GM21529 (cell line): ENCODE data around the gene AGPAT1.
A peak's percentile ranks its signal among the peaks of the same experiment; 100 is the strongest.
"Not testable (repeated sequence)": the region's sequence is repeated elsewhere in the genome, so short reads cannot be mapped to it uniquely, and the experiment has no call there.

Experiments
- ATAC-seq: cut with Tn5 transposase; IDR thresholded peaks from one replicate; pipeline ENCODE4 v1.9.1; 2021; ENCODE audit not compliant: unreplicated experiment

Gene AGPAT1

GRCh38 chr6:32151181-32151862 is 24.6 kb downstream of the AGPAT1 start:
- no peak for ATAC-seq

- ATAC-seq, result no peak
Observed at GRCh38 chr6:32149932-32150870, 25.7 kb downstream of the AGPAT1 start.

DNA sequence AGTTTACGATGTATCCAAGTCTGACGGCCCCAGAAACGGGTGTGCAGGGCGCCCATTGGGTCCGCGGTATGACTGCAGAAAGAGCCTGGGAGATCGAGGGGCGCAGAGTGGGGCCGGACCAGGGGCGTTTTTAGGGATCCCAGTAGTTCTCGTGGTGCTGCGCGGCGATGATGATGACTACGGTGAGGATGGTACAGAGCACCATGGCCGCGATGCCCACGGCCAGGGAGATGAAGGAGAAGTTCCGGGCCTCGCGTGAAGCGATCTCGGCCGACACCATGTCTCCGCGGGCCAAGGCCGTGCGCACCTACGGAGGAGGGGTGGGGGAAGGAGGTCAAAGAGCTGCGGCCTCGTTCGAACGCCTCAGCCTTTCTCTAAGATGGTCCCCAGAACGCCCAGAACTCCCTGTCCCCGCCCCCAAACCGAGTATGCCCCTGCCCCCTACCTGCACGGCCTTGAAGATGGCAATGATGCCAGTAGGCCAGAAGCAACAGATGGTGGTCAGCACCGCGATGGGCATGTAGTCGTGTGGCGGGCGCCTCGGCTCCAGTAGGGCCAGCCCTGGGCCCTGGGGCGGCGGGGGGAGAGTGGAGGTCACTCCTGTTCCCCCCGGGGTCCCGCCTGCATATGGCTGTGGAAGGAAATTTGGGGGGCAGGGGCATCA is 26.7 kb downstream of the AGPAT1 start:
- ATAC-seq, result no peak

- ATAC-seq, result no peak
Observed at GRCh38 chr6:32148289-32149091, 27.4 kb downstream of the AGPAT1 start.

GRCh38 chr6:32147401-32148132 is 28.3 kb downstream of the AGPAT1 start:
- ATAC-seq, result no peak

GRCh38 chr6:32146687-32147086 is 29.2 kb downstream of the AGPAT1 start:
- no peak for ATAC-seq

GRCh38 chr6:32146287-32146686 is 29.6 kb downstream of the AGPAT1 start:
- no peak for ATAC-seq

DNA sequence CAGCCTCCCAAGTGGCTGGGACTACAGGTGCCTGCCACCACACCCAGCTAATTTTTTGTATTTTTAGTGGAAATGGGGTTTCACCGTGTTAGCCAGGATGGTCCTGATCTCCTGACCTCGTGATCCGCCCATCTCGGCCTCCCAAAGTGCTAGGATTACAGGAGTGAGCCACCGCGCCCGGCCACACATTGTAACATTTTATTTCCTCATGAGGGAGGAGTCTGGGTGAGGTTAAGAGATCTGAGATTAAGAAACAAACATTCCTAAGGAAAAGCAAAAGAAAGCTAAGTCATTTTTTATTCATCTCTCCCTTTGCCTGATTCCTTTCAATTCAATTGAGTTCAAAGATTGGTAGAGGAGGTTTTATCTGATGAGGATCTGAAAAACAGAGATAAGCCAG is 31.6 kb downstream of the AGPAT1 start:
- ATAC-seq, result not testable (repeated sequence)

DNA sequence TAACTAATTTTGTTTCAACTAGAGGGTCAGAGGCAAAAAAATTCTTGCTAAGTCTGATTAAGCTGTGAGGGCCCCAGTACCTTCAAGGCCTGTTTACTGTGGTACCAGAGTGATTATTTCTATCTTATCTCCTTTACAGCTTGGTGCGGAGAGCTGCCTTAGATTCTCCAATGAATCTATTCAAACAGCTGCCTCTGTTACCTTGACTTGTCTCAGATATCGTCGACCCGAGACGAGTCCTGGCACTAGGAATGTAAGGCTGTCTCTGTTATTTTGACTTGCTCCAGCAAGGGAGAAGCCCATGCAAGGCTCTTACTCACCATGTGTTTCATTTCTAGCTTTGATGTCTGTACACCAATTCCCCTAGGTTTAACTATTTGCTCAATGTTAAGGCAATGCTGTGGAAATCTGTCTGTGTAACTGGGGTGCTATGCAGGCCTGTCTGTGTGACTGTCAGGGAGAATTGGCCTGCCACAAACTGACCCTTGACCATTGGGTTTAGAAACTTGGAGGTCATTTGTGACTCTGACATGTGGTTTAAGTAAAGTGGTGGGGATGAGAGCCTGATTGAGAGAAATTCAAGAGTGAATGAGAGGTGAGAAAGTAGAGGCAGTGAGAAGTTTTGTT is 35.4 kb downstream of the AGPAT1 start:
- no peak for ATAC-seq

GRCh38 chr6:32139590-32139989 is 36.3 kb downstream of the AGPAT1 start:
- no peak for ATAC-seq

- no peak for ATAC-seq
Observed at GRCh38 chr6:32137454-32137853, 38.4 kb downstream of the AGPAT1 start.

DNA sequence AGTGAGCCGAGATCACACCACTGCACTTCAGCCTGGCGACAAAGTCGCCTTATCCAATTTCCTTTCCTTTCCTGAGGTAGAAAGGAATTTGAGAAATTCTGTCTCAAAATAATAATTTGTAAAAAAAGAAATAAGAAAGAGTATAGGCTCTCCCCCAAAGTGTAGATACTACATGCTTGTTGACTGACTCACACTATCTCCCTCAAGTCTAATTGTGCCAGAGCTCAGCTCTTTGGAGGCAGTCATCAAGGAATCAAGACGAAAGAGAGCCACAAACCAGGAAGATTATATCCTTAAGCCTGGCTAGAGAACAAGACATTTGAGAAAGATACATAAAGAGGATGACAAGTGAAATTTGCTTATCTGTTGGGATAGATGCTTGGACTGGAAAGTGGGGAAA is 42.1 kb downstream of the AGPAT1 start:
- ATAC-seq, result no peak

DNA sequence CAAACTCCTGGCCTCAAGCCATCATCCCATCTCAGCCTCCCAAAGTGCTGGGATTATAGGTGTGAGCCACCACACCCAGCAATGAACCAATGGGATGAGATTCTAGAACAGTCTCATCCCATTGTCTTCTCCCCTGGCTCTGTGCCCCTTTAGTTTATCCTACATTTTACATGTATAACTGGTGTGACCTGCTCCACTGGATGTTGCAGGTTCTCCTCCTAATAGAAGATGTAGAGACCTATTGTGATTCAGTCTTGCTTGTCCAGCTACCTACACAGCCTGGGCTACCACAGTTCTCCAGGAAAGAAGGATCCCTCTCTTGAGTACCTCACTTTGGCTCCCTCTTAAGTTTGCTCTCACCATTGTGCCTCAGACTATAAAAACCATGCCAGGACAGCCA is 43.8 kb downstream of the AGPAT1 start:
- no peak for ATAC-seq

DNA sequence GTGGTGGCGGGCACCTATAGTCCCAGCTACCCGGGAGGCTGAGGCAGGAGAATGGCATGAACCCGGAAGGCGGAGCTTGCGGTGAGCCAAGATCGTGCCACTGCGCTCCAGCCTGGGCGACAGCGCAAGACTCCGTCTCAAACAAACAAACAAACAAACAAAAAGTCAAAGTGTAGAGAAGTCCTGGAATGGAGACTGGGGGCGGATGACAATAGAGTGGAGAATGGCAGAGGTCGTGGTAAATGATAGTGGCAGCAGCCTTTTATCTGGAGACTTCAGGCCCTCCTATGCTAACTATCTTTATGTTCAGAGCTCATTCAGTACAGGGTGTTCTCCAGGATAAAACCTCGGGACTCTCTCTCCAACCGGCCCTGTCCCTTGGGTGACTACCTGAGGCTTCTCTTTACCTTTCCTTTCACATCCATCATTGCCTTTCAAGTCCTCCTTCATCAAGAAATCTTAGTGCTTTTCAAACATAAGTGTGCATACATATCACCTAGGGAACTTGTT is 44.4 kb downstream of the AGPAT1 start:
- no peak for ATAC-seq

- peak; percentile 6 for ATAC-seq
Observed at GRCh38 chr6:32129297-32130088, 46.4 kb downstream of the AGPAT1 start.

- ATAC-seq, result no peak
Observed at GRCh38 chr6:32128751-32129296, 47.1 kb downstream of the AGPAT1 start.

DNA sequence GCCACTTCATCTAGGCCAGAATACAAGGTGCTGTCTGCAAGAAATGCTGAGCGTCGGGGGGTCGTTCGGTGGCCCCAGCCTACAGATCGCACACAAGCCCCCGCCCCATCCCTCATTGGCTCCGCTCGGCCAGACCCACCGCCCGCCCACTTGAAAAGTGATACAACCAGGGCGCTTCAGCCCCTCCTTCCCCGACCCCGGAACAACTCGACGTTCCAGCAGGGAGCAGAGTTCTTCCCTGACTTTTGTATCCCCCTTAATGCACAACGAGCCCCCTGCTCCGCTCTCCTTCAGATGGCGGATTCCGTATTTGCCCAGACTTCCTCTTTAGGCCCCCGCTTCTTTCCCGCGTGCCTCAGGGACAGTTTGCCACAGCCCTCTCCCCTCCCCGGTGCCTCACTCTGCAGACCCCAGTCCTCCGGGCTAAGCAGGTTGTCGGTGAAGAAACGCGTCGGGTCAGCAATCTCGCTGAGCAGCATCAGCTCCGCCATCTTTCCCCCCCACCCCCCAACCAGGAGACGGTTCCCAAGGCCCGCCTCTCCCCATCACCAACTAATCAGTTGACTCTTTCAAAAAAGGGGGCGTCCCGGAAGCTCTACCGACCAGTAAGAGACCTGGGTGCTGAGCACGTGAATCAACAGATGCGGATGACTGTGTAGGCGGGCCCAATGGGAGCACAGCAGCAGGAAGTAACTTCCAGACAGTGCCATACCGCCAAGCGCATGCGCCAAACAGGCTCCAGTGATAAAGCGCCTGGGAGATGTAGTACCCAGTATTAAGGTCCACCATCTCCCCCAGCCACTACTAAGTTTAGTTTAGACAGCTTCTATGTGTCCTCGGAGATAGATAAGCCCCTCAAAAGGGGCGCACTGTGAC is 47.9 kb downstream of the AGPAT1 start, which contains the start of gene ATF6B:
ATF6B (minus strand) TSS at position 530 of the 876 bp plus-strand sequence; CDS start at position 491, 39 bp downstream.
- ATAC-seq, result peak; percentile 89
